ENCODE measurements around the gene FERD3L. TPM values are rescaled to one million over a fixed set of nuclear protein-coding genes. Genes with fewer than 3 reads are reported as not detected.
"Not testable (repeated sequence)": the region's sequence is repeated elsewhere in the genome, so short reads cannot be mapped to it uniquely, and the experiment has no call there.

The FERD3L gene
- polyA plus RNA-seq: not detected
- long read RNA-seq, donor 1: 0 reads
- long read RNA-seq, donor 2: 0 reads
- long read RNA-seq, donor 3: 0 reads
- long read RNA-seq, donor 4: 0 reads
- long read RNA-seq, donor 5: 0 reads
- long read RNA-seq, donor 6: 0 reads
- long read RNA-seq, donor 7: 0 reads
- long read RNA-seq, donor 8: 0 reads
- long read RNA-seq, donor 9: 0 reads
- long read RNA-seq, donor 10: 0 reads
- long read RNA-seq, donor 11: 0 reads

GRCh38 chr7:19144661-19145433, at the start of gene FERD3L:
Gene FERD3L, minus strand, starts transcription at chr7:19145421. Its CDS starts 59 bp downstream, at chr7:19145362.
- Histone ChIP-seq H3K4me1 (ENCODE audit: control insufficient read depth, insufficient read depth, low read length) (no peaks in the 10 kb centered on the region), H3K4me3 (ENCODE audit: low read length) (no peak within 1 kb of the TSS), H3K27me3 (ENCODE audit: control insufficient read depth, insufficient read depth, low read length) (peaks cover 45% of the 10 kb centered on the region)

DNA sequence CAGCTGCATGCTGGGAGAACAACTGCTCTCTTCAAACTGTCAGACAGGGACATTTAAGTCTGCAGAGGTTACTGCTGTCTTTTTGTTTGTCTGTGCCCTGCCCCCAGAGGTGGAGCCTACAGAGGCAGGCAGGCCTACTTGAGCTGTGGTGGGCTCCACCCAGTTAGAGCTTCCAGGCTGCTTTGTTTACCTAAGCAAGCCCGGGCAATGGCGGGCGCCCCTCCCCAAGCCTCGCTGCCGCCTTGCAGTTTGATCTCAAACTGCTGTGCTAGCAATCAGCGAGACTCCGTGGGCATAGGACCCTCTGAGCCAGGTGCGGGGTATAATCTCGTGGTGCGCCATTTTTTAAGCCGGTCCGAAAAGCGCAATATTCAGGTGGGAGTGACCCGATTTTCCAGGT, 49.2 kb upstream of the FERD3L start:
- not testable (repeated sequence) for H3K4me3 ChIP-seq (ENCODE audit: low read length); DNase-seq; H3K36me3 ChIP-seq (ENCODE audit: control insufficient read depth, insufficient read depth, low read length); H3K9me3 ChIP-seq (ENCODE audit: control insufficient read depth, low read depth, low read length); H3K4me1 ChIP-seq (ENCODE audit: control insufficient read depth, insufficient read depth, low read length); H3K27me3 ChIP-seq (ENCODE audit: control insufficient read depth, insufficient read depth, low read length); H3K27ac ChIP-seq (ENCODE audit: low read length)
- WGBS (ENCODE audit: insufficient coverage, low lambda C conversion rate): no CpG with 5 or more reads among the region's 14 CpGs

More at GRCh38 chr7:19144661-19145433, at the start of gene FERD3L:
- no peak within 1 kb of the TSS for H3K27ac ChIP-seq (ENCODE audit: low read length)
- no peaks in the 10 kb centered on the region for H3K36me3 ChIP-seq (ENCODE audit: control insufficient read depth, insufficient read depth, low read length)
- 0% methylated on average over 4 of the region's 51 CpGs for WGBS (ENCODE audit: insufficient coverage, low lambda C conversion rate)
- DNase-seq: no peak
- H3K9me3 ChIP-seq (ENCODE audit: control insufficient read depth, low read depth, low read length): no peaks in the 10 kb centered on the region

- no peaks in the 10 kb centered on the region for H3K27me3 ChIP-seq (ENCODE audit: control insufficient read depth, insufficient read depth, low read length)
- H3K36me3 ChIP-seq (ENCODE audit: control insufficient read depth, insufficient read depth, low read length): no peaks in the 10 kb centered on the region
- H3K4me3 ChIP-seq (ENCODE audit: low read length): no peak overlapping the region
- no peak overlapping the region for H3K27ac ChIP-seq (ENCODE audit: low read length)
- DNase-seq: no peak
- H3K9me3 ChIP-seq (ENCODE audit: control insufficient read depth, low read depth, low read length): no peaks in the 10 kb centered on the region
- WGBS (ENCODE audit: insufficient coverage, low lambda C conversion rate): no CpG with 5 or more reads among the region's 1 CpG
- no peaks in the 10 kb centered on the region for H3K4me1 ChIP-seq (ENCODE audit: control insufficient read depth, insufficient read depth, low read length)
These were observed 36.4 kb upstream of the FERD3L start for GRCh38 chr7:19181634-19182033.

GRCh38 chr7:19178595-19178994, 33.4 kb upstream of the FERD3L start:
- Histone ChIP-seq H3K4me3 (ENCODE audit: low read length) (no peak overlapping the region), H3K4me1 (ENCODE audit: control insufficient read depth, insufficient read depth, low read length) (no peaks in the 10 kb centered on the region), H3K9me3 (ENCODE audit: control insufficient read depth, low read depth, low read length) (no peaks in the 10 kb centered on the region), H3K27ac (ENCODE audit: low read length) (no peak overlapping the region), H3K27me3 (ENCODE audit: control insufficient read depth, insufficient read depth, low read length) (no peaks in the 10 kb centered on the region), H3K36me3 (ENCODE audit: control insufficient read depth, insufficient read depth, low read length) (no peaks in the 10 kb centered on the region)
- WGBS (ENCODE audit: insufficient coverage, low lambda C conversion rate): no CpG with 5 or more reads among the region's 4 CpGs
- DNase-seq: no peak

GRCh38 chr7:19177269-19177668, 32.0 kb upstream of the FERD3L start:
- Histone ChIP-seq H3K4me1 (ENCODE audit: control insufficient read depth, insufficient read depth, low read length) (no peaks in the 10 kb centered on the region), H3K9me3 (ENCODE audit: control insufficient read depth, low read depth, low read length) (no peaks in the 10 kb centered on the region), H3K27ac (ENCODE audit: low read length) (no peak overlapping the region), H3K4me3 (ENCODE audit: low read length) (no peak overlapping the region), H3K36me3 (ENCODE audit: control insufficient read depth, insufficient read depth, low read length) (no peaks in the 10 kb centered on the region), H3K27me3 (ENCODE audit: control insufficient read depth, insufficient read depth, low read length) (no peaks in the 10 kb centered on the region)
- WGBS (ENCODE audit: insufficient coverage, low lambda C conversion rate): no CpG with 5 or more reads among the region's 5 CpGs
- peak in 1 of 2 donors; percentile 6 for DNase-seq

DNA sequence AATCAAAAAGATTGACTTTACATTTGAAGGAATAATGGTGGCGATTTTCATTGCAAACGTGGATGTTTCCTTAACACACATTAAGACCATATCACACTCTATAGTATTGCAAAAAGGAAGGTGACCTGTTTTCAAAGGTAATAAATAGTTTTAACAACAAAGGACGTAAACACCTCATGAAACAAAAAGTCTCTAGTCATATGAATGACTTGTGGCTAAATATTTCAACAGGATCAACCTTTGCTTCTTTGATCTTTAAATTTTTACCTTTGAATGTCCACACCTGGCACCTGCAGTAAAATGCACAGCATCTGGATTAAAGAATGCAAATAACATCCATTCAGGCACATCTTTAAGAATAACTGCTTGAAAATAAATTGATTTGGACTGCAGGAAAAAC, 30.0 kb upstream of the FERD3L start:
- 80% methylated on average over 1 of the region's 3 CpGs for WGBS (ENCODE audit: insufficient coverage, low lambda C conversion rate)
- H3K4me1 ChIP-seq (ENCODE audit: control insufficient read depth, insufficient read depth, low read length): no peaks in the 10 kb centered on the region
- H3K27me3 ChIP-seq (ENCODE audit: control insufficient read depth, insufficient read depth, low read length): no peaks in the 10 kb centered on the region
- H3K36me3 ChIP-seq (ENCODE audit: control insufficient read depth, insufficient read depth, low read length): no peaks in the 10 kb centered on the region
- H3K4me3 ChIP-seq (ENCODE audit: low read length): no peak overlapping the region
- no peaks in the 10 kb centered on the region for H3K9me3 ChIP-seq (ENCODE audit: control insufficient read depth, low read depth, low read length)
- no peak overlapping the region for H3K27ac ChIP-seq (ENCODE audit: low read length)
- DNase-seq: no peak

GRCh38 chr7:19161671-19162070, 16.4 kb upstream of the FERD3L start:
- WGBS (ENCODE audit: insufficient coverage, low lambda C conversion rate): no CpG with 5 or more reads among the region's 3 CpGs
- DNase-seq: no peak
- no peaks in the 10 kb centered on the region for H3K36me3 ChIP-seq (ENCODE audit: control insufficient read depth, insufficient read depth, low read length)
- H3K9me3 ChIP-seq (ENCODE audit: control insufficient read depth, low read depth, low read length): no peaks in the 10 kb centered on the region
- no peaks in the 10 kb centered on the region for H3K4me1 ChIP-seq (ENCODE audit: control insufficient read depth, insufficient read depth, low read length)
- no peaks in the 10 kb centered on the region for H3K27me3 ChIP-seq (ENCODE audit: control insufficient read depth, insufficient read depth, low read length)
- no peak overlapping the region for H3K27ac ChIP-seq (ENCODE audit: low read length)
- no peak overlapping the region for H3K4me3 ChIP-seq (ENCODE audit: low read length)

DNA sequence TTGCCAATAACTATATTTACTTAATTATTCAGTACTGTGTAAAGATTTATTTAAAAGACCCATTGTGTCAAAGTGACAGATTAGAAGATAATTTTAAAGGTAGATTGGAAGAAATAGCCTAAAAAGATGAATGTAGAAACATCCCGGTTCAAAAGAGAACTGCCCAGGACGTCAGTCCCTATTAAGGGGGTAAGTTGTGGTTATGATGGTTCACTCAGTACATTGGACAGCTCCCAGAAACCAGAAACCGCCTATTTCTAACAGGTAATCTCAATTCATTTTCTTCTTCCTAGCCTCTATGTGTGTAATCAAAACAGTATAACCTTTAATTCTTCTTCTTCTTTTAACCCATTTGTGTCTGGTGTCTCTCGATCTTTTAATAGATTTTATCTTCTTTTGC, 1.5 kb upstream of the FERD3L start:
- no peak overlapping the region for H3K27ac ChIP-seq (ENCODE audit: low read length)
- no peaks in the 10 kb centered on the region for H3K36me3 ChIP-seq (ENCODE audit: control insufficient read depth, insufficient read depth, low read length)
- H3K4me1 ChIP-seq (ENCODE audit: control insufficient read depth, insufficient read depth, low read length): no peaks in the 10 kb centered on the region
- H3K4me3 ChIP-seq (ENCODE audit: low read length): no peak overlapping the region
- no peaks in the 10 kb centered on the region for H3K9me3 ChIP-seq (ENCODE audit: control insufficient read depth, low read depth, low read length)
- 0% methylated on average over 1 of the region's 4 CpGs for WGBS (ENCODE audit: insufficient coverage, low lambda C conversion rate)
- DNase-seq: no peak
- H3K27me3 ChIP-seq (ENCODE audit: control insufficient read depth, insufficient read depth, low read length): peaks cover 42% of the 10 kb centered on the region

DNA sequence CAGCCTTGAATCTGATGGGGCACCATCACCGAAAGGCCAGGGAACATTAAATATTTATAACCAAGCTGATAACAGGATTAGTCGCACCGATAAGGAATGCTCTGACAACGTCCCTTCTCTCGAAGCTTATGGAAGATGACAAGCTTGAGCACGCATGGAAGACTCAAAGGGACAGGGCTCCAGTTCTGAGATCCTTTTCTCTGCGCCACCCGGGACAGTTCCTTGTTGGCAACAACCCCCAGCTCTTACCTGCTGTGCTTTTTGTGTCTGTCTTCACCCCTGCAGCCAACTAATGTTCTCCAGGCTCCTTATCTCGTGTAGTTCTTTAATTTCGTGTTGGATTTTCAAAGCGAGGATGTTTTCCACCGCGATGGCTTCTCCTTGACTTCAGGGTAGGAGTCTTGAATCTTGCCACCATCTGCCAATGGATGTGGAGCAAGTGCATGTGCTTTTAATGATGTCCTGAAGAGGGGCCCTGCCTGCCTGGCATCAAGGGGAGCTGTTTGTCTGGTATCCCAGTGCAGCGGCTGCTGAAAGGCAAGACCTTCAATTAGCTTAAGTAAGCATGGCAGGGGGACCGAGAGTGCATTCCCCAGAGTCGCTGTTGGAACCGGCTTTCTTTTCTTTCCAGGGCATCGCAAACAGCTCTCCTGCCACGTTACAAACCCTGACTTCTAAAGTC, 354 bp upstream of the FERD3L start:
- DNase-seq: no peak
- WGBS (ENCODE audit: insufficient coverage, low lambda C conversion rate): 0% methylated on average over 4 of the region's 19 CpGs
- no peaks in the 10 kb centered on the region for H3K9me3 ChIP-seq (ENCODE audit: control insufficient read depth, low read depth, low read length)
- no peaks in the 10 kb centered on the region for H3K4me1 ChIP-seq (ENCODE audit: control insufficient read depth, insufficient read depth, low read length)
- H3K4me3 ChIP-seq (ENCODE audit: low read length): no peak overlapping the region
- H3K27ac ChIP-seq (ENCODE audit: low read length): no peak overlapping the region
- peaks cover 45% of the 10 kb centered on the region for H3K27me3 ChIP-seq (ENCODE audit: control insufficient read depth, insufficient read depth, low read length)
- no peaks in the 10 kb centered on the region for H3K36me3 ChIP-seq (ENCODE audit: control insufficient read depth, insufficient read depth, low read length)

DNA sequence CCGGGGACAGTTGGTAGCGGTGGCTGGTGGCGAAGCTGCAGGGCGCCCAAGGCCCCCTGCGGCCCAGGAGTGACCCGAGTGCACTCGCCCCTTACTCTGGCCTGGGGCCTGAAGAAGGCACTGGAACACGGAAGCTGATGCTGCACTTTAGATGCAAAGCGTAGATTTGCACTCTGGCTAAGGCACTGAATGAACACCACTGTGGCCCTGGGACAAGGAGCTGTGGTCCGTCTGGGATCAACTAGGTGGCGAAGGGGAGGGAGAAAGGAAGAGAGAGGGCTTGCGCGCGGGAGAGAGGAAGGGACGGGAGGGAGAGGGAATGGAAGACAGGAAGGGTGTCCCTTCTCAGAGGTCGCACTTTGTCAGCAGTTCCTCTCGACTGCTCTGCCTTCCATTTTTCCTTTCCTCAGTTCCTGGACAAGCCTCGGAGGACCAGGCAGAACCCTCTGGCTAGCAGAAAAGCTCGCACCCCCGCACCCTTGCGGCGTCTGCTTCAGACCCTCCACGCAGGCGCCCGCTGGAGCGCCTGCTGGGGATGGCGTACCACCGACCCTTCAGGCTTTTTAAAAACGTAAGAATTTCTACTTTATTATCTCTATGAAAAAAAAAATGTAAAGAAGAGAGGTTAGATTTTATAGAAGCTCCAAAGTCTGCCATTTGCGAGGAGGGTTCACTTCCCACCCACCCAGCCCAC, 1.2 kb downstream of the FERD3L start:
- peaks cover 45% of the 10 kb centered on the region for H3K27me3 ChIP-seq (ENCODE audit: control insufficient read depth, insufficient read depth, low read length)
- no CpG with 5 or more reads among the region's 30 CpGs for WGBS (ENCODE audit: insufficient coverage, low lambda C conversion rate)
- no peaks in the 10 kb centered on the region for H3K36me3 ChIP-seq (ENCODE audit: control insufficient read depth, insufficient read depth, low read length)
- DNase-seq: no peak
- H3K27ac ChIP-seq (ENCODE audit: low read length): no peak overlapping the region
- no peak overlapping the region for H3K4me3 ChIP-seq (ENCODE audit: low read length)
- H3K4me1 ChIP-seq (ENCODE audit: control insufficient read depth, insufficient read depth, low read length): no peaks in the 10 kb centered on the region
- no peaks in the 10 kb centered on the region for H3K9me3 ChIP-seq (ENCODE audit: control insufficient read depth, low read depth, low read length)

All from large intestine (tissue), 12 donors.